ENCODE results near the gene CLDN17. TPM values are rescaled to one million over a fixed set of nuclear protein-coding genes. Genes with fewer than 3 reads are reported as not detected.

Gene CLDN17
- total and polyA plus RNA-seq, 2 donors (not counting 3 experiments of a cell fraction or from before 2014, with no cell fraction given) = not detected

GRCh38 chr21:30166171-30166570 is 434 bp downstream of the CLDN17 start:
- Histone ChIP-seq H3K27me3 (ENCODE audit: control insufficient read depth in 2 of 2, insufficient read depth in 2 of 2, low read length in 2 of 2) (no peaks in the 10 kb centered on the region), H3K27ac (ENCODE audit: insufficient read depth, low read depth, low read length) (no peak overlapping the region), H3K4me2 (ENCODE audit: insufficient read depth, low read length) (no peak overlapping the region), H3K9me1 (replicated peaks; ENCODE audit: control insufficient read depth, extremely low read depth, insufficient read depth, low read length) (no peaks in the 10 kb centered on the region), H4K20me1 (replicated peaks; ENCODE audit: control insufficient read depth, extremely low read depth, insufficient read depth, low read length) (no peaks in the 10 kb centered on the region), H3K4me3 (replicated peaks in 1 of 3; ENCODE audit: insufficient read depth in 1 of 3, low read depth in 1 of 3, low read length in 3 of 3) (no peak overlapping the region), H2AFZ (ENCODE audit: low read depth, low read length) (no peak overlapping the region), H3K36me3 (ENCODE audit: control insufficient read depth in 2 of 2, extremely low read depth in 1 of 2, insufficient read depth in 2 of 2, low read length in 2 of 2) (no peaks in the 10 kb centered on the region), H3K9ac (replicated peaks; ENCODE audit: extremely low read depth, insufficient read depth, low read length) (no peak overlapping the region), H3K4me1 (ENCODE audit: control insufficient read depth, extremely low read depth, insufficient read depth, low read length) (no peaks in the 10 kb centered on the region), H3K79me2 (ENCODE audit: control insufficient read depth, insufficient read depth, low read length) (no peaks in the 10 kb centered on the region), H3K9me3 (replicated peaks; ENCODE audit: control insufficient read depth, insufficient read depth, low read length) (peaks cover 4% of the 10 kb centered on the region)
- intact Hi-C loops (cut with micrococcal nuclease) = no loop called here
- FAIRE-seq (no peak), DNase-seq (ENCODE audit: low read depth, low spot score) (no peak)
- dilution Hi-C loops (cut with MboI; ENCODE audit: extremely low pct_ligation_motif_present, low sequenced_read_pairs) = no loop called here
- BruUV-seq (replicated peaks) = no TSS peak
- CTCF ChIA-PET = no interaction called here
- POLR2A ChIA-PET = no interaction called here
- no peak for TF ChIP-seq MAX (IDR thresholded peaks at IDR 0.05; ENCODE audit: insufficient read depth, insufficient read length)
- TF ChIP-seq GATA2 (IDR thresholded peaks at IDR 0.05; ENCODE audit: insufficient read depth, insufficient read length, low read depth, low read length) = no peak
- TF ChIP-seq CTCF (IDR thresholded peaks at IDR 0.05; ENCODE audit: extremely low read depth in 1 of 2, insufficient read depth in 1 of 2, low read depth in 1 of 2, low read length in 2 of 2) = no peak
- no peak for TF ChIP-seq JUN (IDR thresholded peaks at IDR 0.05; ENCODE audit: borderline replicate concordance, insufficient read depth, insufficient read length, low read depth)
- no peak for TF ChIP-seq POLR2AphosphoS5 (IDR thresholded peaks at IDR 0.05; ENCODE audit: insufficient read depth, low read depth, low read length)
- no peak for TF ChIP-seq MYC (IDR thresholded peaks at IDR 0.05; ENCODE audit: low read depth, low read length)
- TF ChIP-seq FOS (IDR thresholded peaks at IDR 0.05; ENCODE audit: borderline replicate concordance, insufficient read depth, low read length) = no peak
- no peak for TF ChIP-seq EZH2 (IDR thresholded peaks at IDR 0.05; ENCODE audit: borderline replicate concordance, low read depth, low read length, severe bottlenecking)
- TF ChIP-seq POLR2A (IDR thresholded peaks at IDR 0.05; ENCODE audit: low read depth, low read length) = no peak
